GM23338 (cell line): ENCODE data around the gene ZNF346. TPM values are rescaled to one million over a fixed set of nuclear protein-coding genes. Genes with fewer than 3 reads are reported as not detected.

Experiments
- ATAC-seq: fragments of 200-7000 bp; cut with Tn5 transposase; 3 replicates; pipeline ENCODE4 v1.9.1; 2020
- DNase-seq: peaks from one replicate; pipeline ENCODE4 v3.0.0-alpha.2; 2015; ENCODE audit warnings: low spot score
- H2AFZ ChIP-seq: fragments of 200-600 bp; sonication (generic); 2 replicates; pipeline ENCODE4 v1.8.0; 2016; ENCODE audit warnings: antibody characterized with exemption, mild to moderate bottlenecking, moderate library complexity
- H3F3A ChIP-seq: fragments of 200-600 bp; sonication (generic); replicated peaks from 2 replicates; pipeline ENCODE4 v1.8.0; 2017; ENCODE audit warnings: antibody characterized with exemption, mixed run types, low read depth
- H3K27ac ChIP-seq: fragments of 200-600 bp; sonication (generic); 2 replicates; pipeline ENCODE4 v1.6.1; 2016; ENCODE audit warnings: low read depth
- H3K27me3 ChIP-seq: fragments of 200-600 bp; sonication (generic); 2 replicates; pipeline ENCODE4 v1.8.0; 2016; ENCODE audit warnings: mild to moderate bottlenecking, mixed run types, moderate library complexity; ENCODE audit not compliant: insufficient read depth
- H3K36me3 ChIP-seq: fragments of 200-600 bp; sonication (generic); 2 replicates; pipeline ENCODE4 v1.8.0; 2016; ENCODE audit warnings: mild to moderate bottlenecking; ENCODE audit not compliant: insufficient read depth
- H3K4me1 ChIP-seq: fragments of 200-600 bp; sonication (generic); 2 replicates; pipeline ENCODE4 v1.8.0; 2016; ENCODE audit warnings: mild to moderate bottlenecking, moderate library complexity; ENCODE audit not compliant: insufficient read depth
- H3K4me2 ChIP-seq: fragments of 200-600 bp; sonication (generic); 2 replicates; pipeline ENCODE4 v1.7.1; 2017; ENCODE audit warnings: mixed run types
- H3K4me3 ChIP-seq: fragments of 200-600 bp; sonication (generic); 2 replicates; pipeline ENCODE4 v1.6.1; 2016; ENCODE audit warnings: mixed run types
- H3K79me2 ChIP-seq: fragments of 200-600 bp; sonication (generic); replicated peaks from 2 replicates; pipeline ENCODE4 v1.8.0; 2017; ENCODE audit warnings: mild to moderate bottlenecking; ENCODE audit not compliant: insufficient read depth
- H3K9me2 ChIP-seq: fragments of 200-600 bp; sonication (generic); 2 replicates; pipeline ENCODE4 v1.8.0; 2017; ENCODE audit not compliant: insufficient read depth
- H4K20me1 ChIP-seq: fragments of 200-600 bp; sonication (generic); replicated peaks from 2 replicates; pipeline ENCODE4 v1.8.0; 2017; ENCODE audit warnings: mild to moderate bottlenecking; ENCODE audit not compliant: insufficient read depth
- H3K27ac Mint-ChIP-seq: 2 replicates; pipeline ENCODE4 v1.8.0; 2020; ENCODE audit warnings: inconsistent platforms, mild to moderate bottlenecking, moderate library complexity, mixed read lengths
- H3K27me3 Mint-ChIP-seq: 3 replicates; pipeline ENCODE4 v1.8.0; 2022; ENCODE audit warnings: low read depth, mild to moderate bottlenecking, moderate library complexity, mixed read lengths, inconsistent platforms; ENCODE audit not compliant: insufficient read depth, poor library complexity
- H3K36me3 Mint-ChIP-seq: 3 replicates; pipeline ENCODE4 v1.8.0; 2021; ENCODE audit warnings: low read depth, mild to moderate bottlenecking, inconsistent platforms, moderate library complexity, mixed read lengths
- H3K4me1 Mint-ChIP-seq: 3 replicates; pipeline ENCODE4 v1.8.0; 2020; ENCODE audit warnings: mild to moderate bottlenecking, inconsistent platforms, mixed read lengths
- H3K4me3 Mint-ChIP-seq: 3 replicates; pipeline ENCODE4 v1.8.0; 2021; ENCODE audit warnings: moderate library complexity, mild to moderate bottlenecking, inconsistent platforms, mixed read lengths
- H3K9me3 Mint-ChIP-seq: 3 replicates; pipeline ENCODE4 v1.8.0; 2020; ENCODE audit warnings: moderate library complexity, mild to moderate bottlenecking, inconsistent platforms, mixed read lengths
- CREB1 ChIP-seq: fragments of 250-450 bp; sonication (Bioruptor Pico); IDR thresholded peaks from 2 replicates; pipeline ENCODE4 v1.5.0; 2020; ENCODE audit warnings: low read depth, mild to moderate bottlenecking, moderate library complexity
- EZH2 ChIP-seq: fragments of 200-600 bp; sonication (generic); IDR thresholded peaks from one replicate; pipeline ENCODE4 v1.8.0; 2017; ENCODE audit warnings: antibody characterized with exemption, mild to moderate bottlenecking, low read depth; ENCODE audit not compliant: unreplicated experiment
- JUNB ChIP-seq: IDR thresholded peaks from one replicate; pipeline ENCODE4 v1.6.1; 2016; ENCODE audit warnings: antibody characterized with exemption; ENCODE audit not compliant: unreplicated experiment
- NANOG ChIP-seq: IDR thresholded peaks from 2 replicates; pipeline ENCODE4 v1.6.1; 2016; ENCODE audit warnings: antibody characterized with exemption, borderline replicate concordance
- POLR2AphosphoS5 ChIP-seq: IDR thresholded peaks from 2 replicates; pipeline ENCODE4 v1.6.1; 2016; ENCODE audit warnings: antibody characterized with exemption, low read depth
- STAT1 ChIP-seq: IDR thresholded peaks from one replicate; pipeline ENCODE4 v1.6.1; 2016; ENCODE audit warnings: antibody characterized with exemption; ENCODE audit not compliant: unreplicated experiment
- ZNF114 ChIP-seq: fragments of 250-450 bp; sonication (Bioruptor Pico); IDR thresholded peaks from 2 replicates; pipeline ENCODE4 v1.5.0; 2020; ENCODE audit warnings: mild to moderate bottlenecking, moderate library complexity
- ZNF331 ChIP-seq: fragments of 250-450 bp; sonication (Bioruptor Pico); IDR thresholded peaks from 2 replicates; pipeline ENCODE4 v1.5.0; 2020; ENCODE audit warnings: low read depth, mild to moderate bottlenecking, moderate library complexity
- polyA plus RNA-seq: library from polyadenylated mRNA; unstranded; fragments of >200 nt; fragmentation: Nextera tagmentation; extraction: Ambion mirVana; gene quantifications from 2 replicates; pipeline ENCODE4 v1.2.1, GENCODE V29; 2016
- total RNA-seq: library from RNA; depleted of rRNA; stranded (reverse); fragments of >200 nt; shearing (Covaris generic); gene quantifications from 2 replicates; pipeline ENCODE4 v1.2.3, GENCODE V29; 2014
- TF ChIP-seq, protein P1 (sequence below): IDR thresholded peaks from one replicate; pipeline ENCODE4 v1.6.1; 2018; ENCODE audit warnings: antibody characterized with exemption; ENCODE audit not compliant: unreplicated experiment
- TF ChIP-seq, protein P2 (sequence below): IDR thresholded peaks from 2 replicates; pipeline ENCODE4 v1.6.1; 2016; ENCODE audit warnings: antibody characterized with exemption

ZNF346 gene
- total and polyA plus RNA-seq, 2 experiments from 2014 or later = 11.0 to 27.2 TPM

DNA sequence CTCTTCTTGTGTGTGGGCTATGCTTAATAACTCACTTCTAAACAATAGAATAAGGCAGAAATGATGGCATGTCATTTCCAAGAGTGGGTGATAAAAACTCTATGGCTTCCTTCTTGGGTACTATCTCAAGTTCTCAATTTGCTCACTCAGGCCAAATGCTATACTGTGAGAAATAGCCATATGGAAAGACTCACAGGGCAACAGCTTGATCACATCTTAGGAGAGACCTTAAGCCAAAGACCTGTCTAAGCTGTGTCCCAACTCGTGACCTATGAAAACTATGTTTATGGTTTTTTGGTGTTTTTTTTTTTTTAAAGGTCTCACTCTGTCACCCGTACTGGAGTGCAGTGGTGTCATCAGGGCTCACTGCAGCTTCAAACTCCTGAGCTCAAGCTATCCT is 13.8 kb upstream of the ZNF346 start:
- H3K4me1 ChIP-seq = peaks cover 9% of the 10 kb centered on the region; the same call in 1 of the 2 replicates

DNA sequence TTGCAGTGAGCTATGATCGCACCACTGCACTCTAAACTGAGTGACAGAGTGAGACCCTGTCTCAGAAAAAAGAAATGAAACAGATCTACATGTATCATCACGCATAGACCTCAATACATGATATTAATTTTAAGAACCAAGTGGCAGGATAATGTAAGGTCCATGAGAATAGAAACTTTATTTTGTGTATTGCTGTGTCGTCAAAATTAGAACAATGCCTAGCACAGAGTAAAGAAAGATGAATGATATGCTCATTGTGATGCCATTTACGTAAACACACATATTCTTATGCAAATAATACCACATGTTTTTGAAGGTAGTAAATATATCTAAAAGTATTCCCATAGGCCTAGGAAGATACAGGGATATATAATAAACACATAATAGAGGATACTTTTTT is 12.3 kb upstream of the ZNF346 start:
- no peaks in the 10 kb centered on the region for H3K9me3 Mint-ChIP-seq
- Histone ChIP-seq H3K27ac (no peak overlapping the region), H3K4me1 (no peaks in the 10 kb centered on the region), H3K36me3 (no peaks in the 10 kb centered on the region), H4K20me1 (peaks cover 3% of the 10 kb centered on the region; the same call in 1 of the 2 replicates), H3K4me3 (no peak overlapping the region), H3K27me3 (no peaks in the 10 kb centered on the region), H3K79me2 (peaks cover 8% of the 10 kb centered on the region), H3K4me2 (no peak overlapping the region), H3F3A (peaks cover 3% of the 10 kb centered on the region; the same call in 1 of the 2 replicates), H2AFZ (no peak overlapping the region), H3K9me2 (no peaks in the 10 kb centered on the region)
- H3K4me1 Mint-ChIP-seq = peaks cover 9% of the 10 kb centered on the region
- no peaks in the 10 kb centered on the region for H3K36me3 Mint-ChIP-seq
- H3K27ac Mint-ChIP-seq = no peak overlapping the region
- ATAC-seq = no peak
- no peak for DNase-seq
- no peak overlapping the region for H3K4me3 Mint-ChIP-seq
- peaks cover 6% of the 10 kb centered on the region for H3K27me3 Mint-ChIP-seq
- TF ChIP-seq EZH2 (no peak), ZNF114 (CRISPR knock-in tag) (no peak), POLR2AphosphoS5 (no peak)
- TF ChIP-seq, protein P1, sequence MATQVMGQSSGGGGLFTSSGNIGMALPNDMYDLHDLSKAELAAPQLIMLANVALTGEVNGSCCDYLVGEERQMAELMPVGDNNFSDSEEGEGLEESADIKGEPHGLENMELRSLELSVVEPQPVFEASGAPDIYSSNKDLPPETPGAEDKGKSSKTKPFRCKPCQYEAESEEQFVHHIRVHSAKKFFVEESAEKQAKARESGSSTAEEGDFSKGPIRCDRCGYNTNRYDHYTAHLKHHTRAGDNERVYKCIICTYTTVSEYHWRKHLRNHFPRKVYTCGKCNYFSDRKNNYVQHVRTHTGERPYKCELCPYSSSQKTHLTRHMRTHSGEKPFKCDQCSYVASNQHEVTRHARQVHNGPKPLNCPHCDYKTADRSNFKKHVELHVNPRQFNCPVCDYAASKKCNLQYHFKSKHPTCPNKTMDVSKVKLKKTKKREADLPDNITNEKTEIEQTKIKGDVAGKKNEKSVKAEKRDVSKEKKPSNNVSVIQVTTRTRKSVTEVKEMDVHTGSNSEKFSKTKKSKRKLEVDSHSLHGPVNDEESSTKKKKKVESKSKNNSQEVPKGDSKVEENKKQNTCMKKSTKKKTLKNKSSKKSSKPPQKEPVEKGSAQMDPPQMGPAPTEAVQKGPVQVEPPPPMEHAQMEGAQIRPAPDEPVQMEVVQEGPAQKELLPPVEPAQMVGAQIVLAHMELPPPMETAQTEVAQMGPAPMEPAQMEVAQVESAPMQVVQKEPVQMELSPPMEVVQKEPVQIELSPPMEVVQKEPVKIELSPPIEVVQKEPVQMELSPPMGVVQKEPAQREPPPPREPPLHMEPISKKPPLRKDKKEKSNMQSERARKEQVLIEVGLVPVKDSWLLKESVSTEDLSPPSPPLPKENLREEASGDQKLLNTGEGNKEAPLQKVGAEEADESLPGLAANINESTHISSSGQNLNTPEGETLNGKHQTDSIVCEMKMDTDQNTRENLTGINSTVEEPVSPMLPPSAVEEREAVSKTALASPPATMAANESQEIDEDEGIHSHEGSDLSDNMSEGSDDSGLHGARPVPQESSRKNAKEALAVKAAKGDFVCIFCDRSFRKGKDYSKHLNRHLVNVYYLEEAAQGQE = no peak
- TF ChIP-seq, protein P2, sequence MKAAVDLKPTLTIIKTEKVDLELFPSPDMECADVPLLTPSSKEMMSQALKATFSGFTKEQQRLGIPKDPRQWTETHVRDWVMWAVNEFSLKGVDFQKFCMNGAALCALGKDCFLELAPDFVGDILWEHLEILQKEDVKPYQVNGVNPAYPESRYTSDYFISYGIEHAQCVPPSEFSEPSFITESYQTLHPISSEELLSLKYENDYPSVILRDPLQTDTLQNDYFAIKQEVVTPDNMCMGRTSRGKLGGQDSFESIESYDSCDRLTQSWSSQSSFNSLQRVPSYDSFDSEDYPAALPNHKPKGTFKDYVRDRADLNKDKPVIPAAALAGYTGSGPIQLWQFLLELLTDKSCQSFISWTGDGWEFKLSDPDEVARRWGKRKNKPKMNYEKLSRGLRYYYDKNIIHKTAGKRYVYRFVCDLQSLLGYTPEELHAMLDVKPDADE = no peak

More for the DNA sequence above, 13.8 kb upstream of the ZNF346 start:
- H3K27ac ChIP-seq = no peak overlapping the region
- H3K4me3 Mint-ChIP-seq = no peak overlapping the region
- peaks cover 17% of the 10 kb centered on the region for H3K4me1 Mint-ChIP-seq
- no peak overlapping the region for H3K27ac Mint-ChIP-seq
- no peak overlapping the region for H2AFZ ChIP-seq
- H3K4me2 ChIP-seq = no peak overlapping the region
- DNase-seq (no peak), ATAC-seq (no peak)
- H4K20me1 ChIP-seq = peaks cover 17% of the 10 kb centered on the region
- peaks cover 8% of the 10 kb centered on the region for H3K27me3 Mint-ChIP-seq
- no peaks in the 10 kb centered on the region for H3K36me3 ChIP-seq
- H3K9me2 ChIP-seq = no peaks in the 10 kb centered on the region
- no peak overlapping the region for H3K4me3 ChIP-seq
- TF ChIP-seq POLR2AphosphoS5 = no peak
- no peak for TF ChIP-seq JUNB
- no peak for TF ChIP-seq ZNF114 (CRISPR knock-in tag)
- no peak for TF ChIP-seq ZNF331
- no peak for TF ChIP-seq NANOG
- TF ChIP-seq STAT1 = no peak
- no peak for TF ChIP-seq CREB1 (CRISPR knock-in tag)
- TF ChIP-seq, protein P1 = no peak
- H3K9me3 Mint-ChIP-seq = no peaks in the 10 kb centered on the region
- peaks cover 3% of the 10 kb centered on the region; the same call in 1 of the 2 replicates for H3F3A ChIP-seq
- H3K79me2 ChIP-seq = peaks cover 22% of the 10 kb centered on the region
- no peaks in the 10 kb centered on the region for H3K27me3 ChIP-seq
- no peaks in the 10 kb centered on the region for H3K36me3 Mint-ChIP-seq
